Loucy (cell line): Measurements from ENCODE around the gene PDE8A.

ENCODE experiments used
- CTCF ChIP-seq: fragments of 200-600 bp; sonication (generic); conservative IDR thresholded peaks from 2 replicates; pipeline ENCODE4 v1.5.1; 2014; ENCODE audit warnings: mild to moderate bottlenecking, antibody characterized with exemption, low read length
- EZH2phosphoT487 ChIP-seq: fragments of 200-600 bp; IDR thresholded peaks from 2 replicates; pipeline ENCODE4 v1.6.1; 2018; ENCODE audit warnings: antibody characterized with exemption, mild to moderate bottlenecking, moderate library complexity, borderline replicate concordance

- TF ChIP-seq EZH2phosphoT487 = no peak
- no peak for TF ChIP-seq CTCF
Observed at GRCh38 chr15:85100186-85100937, 118.7 kb downstream of the PDE8A start.
